Smooth muscle cell (in vitro differentiated cells): ENCODE results near the gene ALDH1A3. TPM values are rescaled to one million over a fixed set of nuclear protein-coding genes. Genes with fewer than 3 reads are reported as not detected.

Experiments
- DNase-seq: peaks from one replicate; lab custom pipeline; 2025; ENCODE audit not compliant: unreplicated experiment; lab: John Stamatoyannopoulos, UW
- H2AFZ ChIP-seq: fragments of 200-600 bp; sonication (generic); 2 replicates; pipeline ENCODE4 v1.6.0; 2016; ENCODE audit warnings: antibody characterized with exemption, low read depth, mild to moderate bottlenecking
- H3F3A ChIP-seq: fragments of 200-600 bp; sonication (generic); 2 replicates; pipeline ENCODE4 v1.6.0; 2017; ENCODE audit warnings: antibody characterized with exemption, low read depth
- H3K27ac ChIP-seq: fragments of 200-600 bp; sonication (generic); 2 replicates; pipeline ENCODE4 v1.5.1; 2016; ENCODE audit warnings: low read depth, mild to moderate bottlenecking
- H3K27me3 ChIP-seq: fragments of 200-600 bp; sonication (generic); 2 replicates; pipeline ENCODE4 v1.6.1; 2016; ENCODE audit warnings: low read depth, mild to moderate bottlenecking
- H3K36me3 ChIP-seq: fragments of 200-600 bp; sonication (generic); 2 replicates; pipeline ENCODE4 v1.5.1; 2016; ENCODE audit warnings: low read depth
- H3K4me1 ChIP-seq: fragments of 200-600 bp; sonication (generic); 2 replicates; pipeline ENCODE4 v1.5.1; 2016; ENCODE audit warnings: low read depth
- H3K4me2 ChIP-seq: fragments of 200-600 bp; sonication (generic); 2 replicates; pipeline ENCODE4 v1.6.0; 2016; ENCODE audit warnings: mild to moderate bottlenecking
- H3K4me3 ChIP-seq: fragments of 200-600 bp; sonication (generic); 2 replicates; pipeline ENCODE4 v1.5.1; 2016; ENCODE audit warnings: mild to moderate bottlenecking
- H3K79me2 ChIP-seq: fragments of 200-600 bp; sonication (generic); 2 replicates; pipeline ENCODE4 v1.6.0; 2016; ENCODE audit warnings: low read depth, mild to moderate bottlenecking
- H3K9ac ChIP-seq: fragments of 200-600 bp; sonication (generic); 2 replicates; pipeline ENCODE4 v1.6.0; 2016; ENCODE audit warnings: low read depth
- H3K9me3 ChIP-seq: fragments of 200-600 bp; sonication (generic); replicated peaks from 2 replicates; pipeline ENCODE4 v1.5.1; 2016; ENCODE audit warnings: low read depth
- H4K20me1 ChIP-seq: fragments of 200-600 bp; sonication (generic); 2 replicates; pipeline ENCODE4 v1.6.0; 2016; ENCODE audit warnings: low read depth
- CTCF ChIP-seq: fragments of 200-600 bp; sonication (generic); IDR thresholded peaks from 2 replicates; pipeline ENCODE4 v1.5.1; 2017; ENCODE audit warnings: borderline replicate concordance, mild to moderate bottlenecking, antibody characterized with exemption; ENCODE audit not compliant: insufficient read depth, poor library complexity, severe bottlenecking
- WGBS: methylation state at CpG from one replicate; pipeline ENCODE4 v1.1.7; 2016; ENCODE audit warnings: low lambda C conversion rate; 5-methylcytosine and 5-hydroxymethylcytosine counted together
- polyA plus RNA-seq: library from polyadenylated mRNA; unstranded; fragments of >200 nt; fragmentation: Nextera tagmentation; extraction: Ambion mirVana; gene quantifications from 2 replicates; pipeline ENCODE4 v1.2.1, GENCODE V29; 2016
- total RNA-seq: library from RNA; depleted of rRNA; stranded (reverse); fragments of >200 nt; gene quantifications from 2 replicates; pipeline ENCODE4 v1.2.3, GENCODE V29; 2014

ALDH1A3 gene
- total and polyA plus RNA-seq, 2 experiments from 2014 or later = 1.3 to 1.6 TPM

- Histone ChIP-seq H3K27ac (no peak overlapping the region), H3K9me3 (peaks cover 4% of the 10 kb centered on the region), H3K4me3 (no peak overlapping the region), H3F3A (no peaks in the 10 kb centered on the region), H3K36me3 (no peaks in the 10 kb centered on the region), H3K79me2 (no peaks in the 10 kb centered on the region), H4K20me1 (no peaks in the 10 kb centered on the region), H2AFZ (no peak overlapping the region), H3K9ac (no peak overlapping the region), H3K27me3 (peaks cover 4% of the 10 kb centered on the region), H3K4me2 (no peak overlapping the region), H3K4me1 (no peaks in the 10 kb centered on the region)
- TF ChIP-seq CTCF = no peak
- DNase-seq = no peak
- 90% methylated on average over 4 of the region's 4 CpGs for WGBS
Measured at GRCh38 chr15:100909565-100909964, 29.9 kb downstream of the ALDH1A3 start.

GRCh38 chr15:100909989-100910955 is 30.6 kb downstream of the ALDH1A3 start:
- Histone ChIP-seq H4K20me1 (no peaks in the 10 kb centered on the region), H3K36me3 (no peaks in the 10 kb centered on the region), H3K27ac (no peak overlapping the region), H3K9ac (no peak overlapping the region), H3K4me3 (no peak overlapping the region), H3K4me2 (no peak overlapping the region), H3K27me3 (peaks cover 4% of the 10 kb centered on the region), H3F3A (no peaks in the 10 kb centered on the region), H2AFZ (no peak overlapping the region), H3K4me1 (no peaks in the 10 kb centered on the region), H3K9me3 (peaks cover 4% of the 10 kb centered on the region), H3K79me2 (no peaks in the 10 kb centered on the region)
- TF ChIP-seq CTCF = peak; percentile 12
- 77% methylated on average over 12 of the region's 12 CpGs for WGBS
- DNase-seq = no peak

GRCh38 chr15:100911086-100911485 is 31.5 kb downstream of the ALDH1A3 start:
- no peaks in the 10 kb centered on the region for H3K79me2 ChIP-seq
- no peak overlapping the region for H3K4me2 ChIP-seq
- H3K4me1 ChIP-seq = no peaks in the 10 kb centered on the region
- H3K36me3 ChIP-seq = no peaks in the 10 kb centered on the region
- H3F3A ChIP-seq = no peaks in the 10 kb centered on the region
- WGBS = 95% methylated on average over 10 of the region's 10 CpGs
- peaks cover 4% of the 10 kb centered on the region for H3K27me3 ChIP-seq
- no peak for DNase-seq
- no peak overlapping the region for H3K4me3 ChIP-seq
- H2AFZ ChIP-seq = no peak overlapping the region
- no peaks in the 10 kb centered on the region for H4K20me1 ChIP-seq
- peaks cover 4% of the 10 kb centered on the region for H3K9me3 ChIP-seq
- TF ChIP-seq CTCF = no peak
- no peak overlapping the region for H3K27ac ChIP-seq
- H3K9ac ChIP-seq = no peak overlapping the region

GRCh38 chr15:100913961-100914360 is 34.3 kb downstream of the ALDH1A3 start:
- no peaks in the 10 kb centered on the region for H3K36me3 ChIP-seq
- H3F3A ChIP-seq = no peaks in the 10 kb centered on the region
- peaks cover 21% of the 10 kb centered on the region for H3K27me3 ChIP-seq
- no peaks in the 10 kb centered on the region for H4K20me1 ChIP-seq
- H3K4me2 ChIP-seq = no peak overlapping the region
- no peak overlapping the region for H3K4me3 ChIP-seq
- TF ChIP-seq CTCF = no peak
- WGBS = 93% methylated on average over 4 of the region's 4 CpGs
- no peak overlapping the region for H2AFZ ChIP-seq
- H3K27ac ChIP-seq = no peak overlapping the region
- H3K4me1 ChIP-seq = no peaks in the 10 kb centered on the region
- no peaks in the 10 kb centered on the region for H3K79me2 ChIP-seq
- H3K9me3 ChIP-seq = peaks cover 4% of the 10 kb centered on the region
- DNase-seq = no peak
- H3K9ac ChIP-seq = no peak overlapping the region
